Panc1 (cell line): ENCODE measurements around the gene ELOVL6.
"Not testable (repeated sequence)": the region's sequence is repeated elsewhere in the genome, so short reads cannot be mapped to it uniquely, and the experiment has no call there.

ENCODE experiments used
- CTCF ChIP-seq: fragments of 450-650 bp; IDR thresholded peaks from 2 replicates; pipeline ENCODE4 v1.5.1; 2017; ENCODE audit warnings: mild to moderate bottlenecking
- POLR2AphosphoS5 ChIP-seq: IDR thresholded peaks from 2 replicates; pipeline ENCODE4 v1.6.1; 2012; ENCODE audit warnings: mild to moderate bottlenecking, low read depth, low read length, moderate library complexity
- REST ChIP-seq, 2 experiments: IDR thresholded peaks; 2 replicates each; pipeline ENCODE4 v1.6.1; 2011 to 2012; ENCODE audit warnings: low read depth in 2 of 2, control low read depth in 1 of 2, low read length in 1 of 2, mild to moderate bottlenecking in 1 of 2, moderate library complexity in 1 of 2; ENCODE audit not compliant: insufficient read depth in 1 of 2
- SIN3A ChIP-seq: IDR thresholded peaks from 2 replicates; pipeline ENCODE4 v1.6.1; 2012; ENCODE audit warnings: low read depth, mild to moderate bottlenecking, low read length, moderate library complexity, borderline replicate concordance; ENCODE audit not compliant: insufficient read depth
- TCF7L2 ChIP-seq: IDR thresholded peaks from 2 replicates; pipeline ENCODE4 v1.6.1; 2011; ENCODE audit warnings: mild to moderate bottlenecking, low read depth, low read length, inconsistent platforms

- TF ChIP-seq CTCF; SIN3A; REST (IDR thresholded peaks at IDR 0.05; ENCODE audit: insufficient read depth in 1 of 2, low read depth in 2 of 2, low read length in 1 of 2); POLR2AphosphoS5; TCF7L2: not testable (repeated sequence)
Observed at GRCh38 chr4:110039164-110039563, 159.3 kb downstream of the ELOVL6 start.
